Dendritic cell treated with granulocyte-macrophage colony-stimulating factor and Interleukin-4, amounts not matched to agents 40 ng/mL and 50 ng/mL, for 4 days (primary cell): ENCODE measurements around the gene FAM181A.

ENCODE experiments used
- H3K27ac Mint-ChIP-seq: one replicate; pipeline ENCODE4 v1.8.0; 2022; ENCODE audit warnings: mild to moderate bottlenecking, mixed read lengths
- H3K27me3 Mint-ChIP-seq: one replicate; pipeline ENCODE4 v1.8.0; 2022; ENCODE audit warnings: mild to moderate bottlenecking, mixed read lengths
- H3K36me3 Mint-ChIP-seq: one replicate; pipeline ENCODE4 v1.8.0; 2022; ENCODE audit warnings: low read depth, mixed read lengths
- H3K4me1 Mint-ChIP-seq: one replicate; pipeline ENCODE4 v1.8.0; 2022; ENCODE audit warnings: low read depth, mixed read lengths
- H3K4me3 Mint-ChIP-seq: one replicate; pipeline ENCODE4 v1.8.0; 2022; ENCODE audit warnings: mild to moderate bottlenecking, moderate library complexity, mixed read lengths
- H3K9me3 Mint-ChIP-seq: one replicate; pipeline ENCODE4 v1.8.0; 2022; ENCODE audit warnings: mixed read lengths
- intact Hi-C: fragments of 100-400 bp; cut with micrococcal nuclease; formaldehyde crosslinking; loops from one replicate; pipeline ENCODE4 v1.15.0; 2022

Gene FAM181A

GRCh38 chr14:93974833-93975232 is 47.7 kb downstream of the FAM181A start:
- intact Hi-C loops = no loop called here
- H3K4me3 Mint-ChIP-seq = no peak overlapping the region
- H3K4me1 Mint-ChIP-seq = peaks cover 49% of the 10 kb centered on the region

GRCh38 chr14:93975791-93976476 is 48.8 kb downstream of the FAM181A start:
- peaks cover 39% of the 10 kb centered on the region for H3K4me1 Mint-ChIP-seq
- intact Hi-C loops = no loop called here
- H3K27me3 Mint-ChIP-seq = peaks cover 40% of the 10 kb centered on the region
- H3K4me3 Mint-ChIP-seq = no peak overlapping the region
- no peaks in the 10 kb centered on the region for H3K9me3 Mint-ChIP-seq
- no peak overlapping the region for H3K27ac Mint-ChIP-seq
- no peaks in the 10 kb centered on the region for H3K36me3 Mint-ChIP-seq

More at GRCh38 chr14:93974833-93975232, 47.7 kb downstream of the FAM181A start:
- Mint-ChIP-seq H3K36me3 (no peaks in the 10 kb centered on the region), H3K27me3 (peaks cover 44% of the 10 kb centered on the region), H3K9me3 (no peaks in the 10 kb centered on the region), H3K27ac (no peak overlapping the region)

GRCh38 chr14:93976477-93977057 is 49.4 kb downstream of the FAM181A start, which contains the start of gene ASB2:
Gene ASB2, minus strand, starts transcription at chr14:93976570. Its CDS starts 12,031 bp downstream, at chr14:93964539.
- H3K4me3 Mint-ChIP-seq = no peak within 1 kb of the TSS
- intact Hi-C loops = no loop called here
- no peaks in the 10 kb centered on the region for H3K9me3 Mint-ChIP-seq
- peaks cover 32% of the 10 kb centered on the region for H3K4me1 Mint-ChIP-seq
- peaks cover 40% of the 10 kb centered on the region for H3K27me3 Mint-ChIP-seq
- H3K36me3 Mint-ChIP-seq = no peaks in the 10 kb centered on the region
- H3K27ac Mint-ChIP-seq = no peak within 1 kb of the TSS

GRCh38 chr14:93977171-93977570 is 50.0 kb downstream of the FAM181A start:
- no peak overlapping the region for H3K4me3 Mint-ChIP-seq
- no peaks in the 10 kb centered on the region for H3K9me3 Mint-ChIP-seq
- intact Hi-C loops = no loop called here
- no peak overlapping the region for H3K27ac Mint-ChIP-seq
- H3K27me3 Mint-ChIP-seq = peaks cover 41% of the 10 kb centered on the region
- H3K4me1 Mint-ChIP-seq = peaks cover 38% of the 10 kb centered on the region
- no peaks in the 10 kb centered on the region for H3K36me3 Mint-ChIP-seq

GRCh38 chr14:93977790-93978581 is 50.8 kb downstream of the FAM181A start:
- intact Hi-C loops = no loop called here
- no peaks in the 10 kb centered on the region for H3K36me3 Mint-ChIP-seq

GRCh38 chr14:93978735-93979134 is 51.6 kb downstream of the FAM181A start:
- Mint-ChIP-seq H3K27ac (no peak overlapping the region), H3K4me3 (no peak overlapping the region), H3K36me3 (no peaks in the 10 kb centered on the region), H3K9me3 (no peaks in the 10 kb centered on the region), H3K4me1 (peaks cover 41% of the 10 kb centered on the region), H3K27me3 (peaks cover 40% of the 10 kb centered on the region)
- intact Hi-C loops = no loop called here

More at GRCh38 chr14:93977790-93978581, 50.8 kb downstream of the FAM181A start:
- H3K27me3 Mint-ChIP-seq = peaks cover 41% of the 10 kb centered on the region
- H3K9me3 Mint-ChIP-seq = no peaks in the 10 kb centered on the region
- no peak overlapping the region for H3K27ac Mint-ChIP-seq
- peaks cover 42% of the 10 kb centered on the region for H3K4me1 Mint-ChIP-seq
- no peak overlapping the region for H3K4me3 Mint-ChIP-seq
